ENCODE data around the gene MSX1. TPM values are rescaled to one million over a fixed set of nuclear protein-coding genes. Genes with fewer than 3 reads are reported as not detected.

MSX1 gene
- total RNA-seq, 2 experiments from 2014 or later: 0.16 to 2.1 TPM

DNA sequence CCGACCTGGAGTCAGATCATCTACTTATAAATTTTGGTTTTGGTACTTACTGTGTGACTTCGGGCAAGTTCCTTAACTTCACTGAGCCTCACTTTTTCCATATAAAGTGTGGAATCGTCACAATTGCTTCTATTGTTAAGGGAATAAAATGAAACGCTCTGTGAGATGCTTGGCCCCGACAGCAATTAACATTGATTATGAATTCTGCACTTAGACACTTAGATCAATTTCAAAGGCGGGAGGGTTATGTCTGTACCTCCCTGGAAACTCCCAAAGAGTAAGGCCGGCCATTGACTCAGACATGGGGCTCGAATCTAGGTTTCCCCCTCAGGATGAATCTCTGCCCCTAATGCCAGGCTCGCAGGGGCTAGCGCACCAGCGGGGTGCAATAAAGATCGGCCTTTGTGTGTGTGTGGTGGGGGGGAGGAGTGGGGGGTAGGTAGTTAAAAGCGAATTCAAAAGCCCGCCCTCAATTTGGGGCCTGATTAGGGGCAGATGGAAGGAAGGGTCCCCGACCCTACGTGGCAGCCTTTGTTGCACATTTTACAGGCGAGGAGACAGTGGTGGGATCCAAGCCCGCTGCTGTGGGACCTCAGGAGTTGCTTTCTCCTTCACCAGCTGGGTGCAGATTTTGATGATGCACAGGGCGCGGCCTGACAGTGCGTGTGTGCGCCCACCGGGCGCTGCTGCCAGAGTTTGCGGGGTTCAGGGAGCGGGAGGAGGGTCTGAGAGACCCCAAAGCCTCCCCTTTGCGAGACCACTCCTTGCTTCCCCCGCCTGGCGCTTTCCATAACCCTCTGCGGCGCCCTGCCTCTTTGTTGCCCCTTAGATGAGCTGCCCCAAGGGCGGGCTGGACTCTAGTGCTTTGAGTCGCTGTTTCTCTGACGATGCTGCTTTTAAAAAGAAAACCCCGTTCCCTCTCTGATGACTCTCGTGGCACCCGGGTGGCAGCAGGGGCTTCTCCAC lies 9.6 kb downstream of the MSX1 start:
- DNase-seq (ENCODE audit: low spot score): no peak
- Histone ChIP-seq H3K79me2 (ENCODE audit: insufficient read depth, low read depth, low read length) (no peaks in the 10 kb centered on the region), H3K36me3 (ENCODE audit: insufficient read depth, low read length) (no peaks in the 10 kb centered on the region), H3K4me1 (ENCODE audit: insufficient read depth, low read length, poor library complexity, severe bottlenecking) (no peaks in the 10 kb centered on the region), H3K4me2 (ENCODE audit: low read length) (no peak overlapping the region), H3K4me3 (ENCODE audit: low read depth, low read length, poor library complexity, severe bottlenecking) (no peak overlapping the region), H2AFZ (ENCODE audit: low read length) (no peak overlapping the region), H3K9me2 (ENCODE audit: insufficient read depth, low read length) (no peaks in the 10 kb centered on the region), H4K20me1 (ENCODE audit: insufficient read depth, low read length) (no peaks in the 10 kb centered on the region), H3K9me3 (ENCODE audit: low read length) (no peaks in the 10 kb centered on the region), H3K27ac (ENCODE audit: low read depth, low read length, poor library complexity, severe bottlenecking) (no peak overlapping the region)
- ChIA-PET POLR2A (no interaction called here), CTCF (ENCODE audit: unreplicated experiment) (no interaction called here)
- TF ChIP-seq CTCF (conservative IDR thresholded peaks at IDR 0.05; ENCODE audit: low read length): no peak
- no peak for TF ChIP-seq EZH2phosphoT487 (IDR thresholded peaks at IDR 0.05; ENCODE audit: borderline replicate concordance, low read depth, low read length)
- no TSS peak for BruUV-seq (replicated peaks)
- intact Hi-C loops (cut with micrococcal nuclease; ENCODE audit: unreplicated experiment): no loop called here

DNA sequence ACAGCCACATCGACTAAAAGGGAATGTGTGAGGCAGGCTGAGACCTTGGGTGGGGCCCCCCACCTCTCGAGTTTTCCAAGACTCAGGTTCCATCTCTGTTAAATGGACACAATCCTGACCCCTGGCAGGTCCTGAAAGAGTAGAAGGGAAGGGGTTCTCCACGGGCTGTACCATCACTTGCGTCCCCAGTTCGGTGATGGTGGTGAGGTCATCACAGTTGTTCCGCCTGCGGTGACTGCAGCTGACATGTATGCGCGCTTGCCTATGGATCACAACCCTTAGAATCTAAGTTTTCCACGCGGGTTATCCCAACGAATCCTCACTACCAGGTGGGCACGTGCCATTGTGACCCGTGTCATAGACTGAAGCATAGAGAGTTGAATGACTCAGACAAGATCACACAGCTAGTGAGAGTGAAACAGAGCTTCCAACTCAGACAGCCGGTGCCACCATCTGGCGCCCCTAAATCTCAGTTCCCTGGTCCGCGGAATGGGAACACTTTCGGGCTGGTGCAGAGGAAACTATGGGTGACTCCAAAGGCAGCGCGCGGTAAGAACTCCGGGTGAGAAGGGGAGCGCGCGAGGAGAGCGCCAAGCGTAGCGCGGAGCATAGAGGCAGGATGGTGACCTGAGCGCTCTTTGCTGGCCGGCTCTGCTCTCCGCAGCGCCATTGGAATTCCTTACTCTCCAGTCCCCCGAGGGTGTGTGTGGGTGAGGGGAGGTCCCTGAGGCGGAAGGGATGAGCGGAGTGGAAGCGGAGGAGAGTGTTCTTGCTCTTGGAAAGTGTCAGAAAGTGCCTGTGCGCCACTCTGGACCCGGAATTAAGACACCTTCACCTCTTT lies 10.5 kb downstream of the MSX1 start:
- Histone ChIP-seq H3K27ac (ENCODE audit: low read depth, low read length, poor library complexity, severe bottlenecking) (no peak overlapping the region), H3K4me2 (ENCODE audit: low read length) (no peak overlapping the region), H3K79me2 (ENCODE audit: insufficient read depth, low read depth, low read length) (no peaks in the 10 kb centered on the region), H3K9me3 (ENCODE audit: low read length) (no peaks in the 10 kb centered on the region), H4K20me1 (ENCODE audit: insufficient read depth, low read length) (no peaks in the 10 kb centered on the region), H3K4me1 (ENCODE audit: insufficient read depth, low read length, poor library complexity, severe bottlenecking) (no peaks in the 10 kb centered on the region), H3K36me3 (ENCODE audit: insufficient read depth, low read length) (no peaks in the 10 kb centered on the region), H3K4me3 (ENCODE audit: low read depth, low read length, poor library complexity, severe bottlenecking) (no peak overlapping the region), H2AFZ (ENCODE audit: low read length) (no peak overlapping the region), H3K9me2 (ENCODE audit: insufficient read depth, low read length) (no peaks in the 10 kb centered on the region)
- intact Hi-C loops (cut with micrococcal nuclease; ENCODE audit: unreplicated experiment): no loop called here
- DNase-seq (ENCODE audit: low spot score): no peak
- no TSS peak for BruUV-seq (replicated peaks)
- TF ChIP-seq CTCF (conservative IDR thresholded peaks at IDR 0.05; ENCODE audit: low read length) (no peak), EZH2phosphoT487 (IDR thresholded peaks at IDR 0.05; ENCODE audit: borderline replicate concordance, low read depth, low read length) (no peak)
- POLR2A ChIA-PET: no interaction called here
- CTCF ChIA-PET (ENCODE audit: unreplicated experiment): no interaction called here
